Natural killer cell (primary cell): ENCODE results near the gene CAMSAP1. TPM values are rescaled to one million over a fixed set of nuclear protein-coding genes. Genes with fewer than 3 reads are reported as not detected.
"Not testable (repeated sequence)": the region's sequence is repeated elsewhere in the genome, so short reads cannot be mapped to it uniquely, and the experiment has no call there.

ENCODE experiments used
- ATAC-seq, 3 donors: fragments of 150-1000 bp in 2 of 3; fragments of 200-7000 bp in 1 of 3; cut with Tn5 transposase; 1 replicate in 1 of 3; 2 replicates in 2 of 3; pipeline ENCODE4 v1.10.0; 2021; ENCODE audit warnings: mild to moderate bottlenecking in 2 of 3, moderate library complexity in 2 of 3
- DNase-seq, 2 donors: peaks; one replicate each; pipeline versions ENCODE4 v3.0.0 to v3.0.0-alpha.2; 2013 to 2021; ENCODE audit warnings: mixed read lengths in 1 of 2
- H3K27ac ChIP-seq: one replicate; pipeline ENCODE4 v1.5.1; 2013; ENCODE audit warnings: mild to moderate bottlenecking, low read length
- H3K27me3 ChIP-seq: one replicate; pipeline ENCODE4 v1.6.1; 2013; ENCODE audit warnings: low read length; ENCODE audit not compliant: control insufficient read depth, insufficient read depth
- H3K36me3 ChIP-seq: one replicate; pipeline ENCODE4 v1.6.1; 2013; ENCODE audit warnings: low read length; ENCODE audit not compliant: control insufficient read depth, insufficient read depth
- H3K4me1 ChIP-seq: one replicate; pipeline ENCODE4 v1.6.1; 2013; ENCODE audit warnings: low read length; ENCODE audit not compliant: control insufficient read depth, insufficient read depth
- H3K4me3 ChIP-seq: one replicate; pipeline ENCODE4 v1.5.1; 2013; ENCODE audit warnings: low read length
- H3K9me3 ChIP-seq: one replicate; pipeline ENCODE4 v1.6.1; 2013; ENCODE audit warnings: low read length; ENCODE audit not compliant: control insufficient read depth, insufficient read depth
- H3K27ac Mint-ChIP-seq, 2 donors: one replicate each; pipeline ENCODE4 v1.8.0; 2022; ENCODE audit warnings: mild to moderate bottlenecking in 2 of 2, mixed read lengths in 2 of 2, moderate library complexity in 1 of 2
- H3K27me3 Mint-ChIP-seq, 2 donors: one replicate each; pipeline ENCODE4 v1.8.0; 2022; ENCODE audit warnings: low read depth in 2 of 2, mixed read lengths in 2 of 2
- H3K36me3 Mint-ChIP-seq: one replicate; pipeline ENCODE4 v1.8.0; 2022; ENCODE audit warnings: mixed read lengths
- H3K4me1 Mint-ChIP-seq, 2 donors: one replicate each; pipeline ENCODE4 v1.8.0; 2022; ENCODE audit warnings: mixed read lengths in 2 of 2
- H3K4me3 Mint-ChIP-seq: one replicate; pipeline ENCODE4 v1.8.0; 2022; ENCODE audit warnings: mild to moderate bottlenecking, moderate library complexity, mixed read lengths
- H3K9me3 Mint-ChIP-seq, 2 donors: one replicate each; pipeline ENCODE4 v1.8.0; 2022; ENCODE audit warnings: mixed read lengths in 2 of 2
- CTCF ChIP-seq: fragments of 200-600 bp; IDR thresholded peaks from one replicate; pipeline ENCODE4 v1.8.0; 2022; ENCODE audit warnings: antibody characterized with exemption
- WGBS: methylation state at CpG from one replicate; pipeline ENCODE4 v1.1.7; 2013; ENCODE audit warnings: missing lambda C conversion rate; ENCODE audit not compliant: insufficient coverage; 5-methylcytosine and 5-hydroxymethylcytosine counted together
- intact Hi-C: fragments of 100-400 bp; cut with micrococcal nuclease; formaldehyde crosslinking; loops from one replicate; pipeline ENCODE4 v1.14.2; 2022
- total RNA-seq, 4 donors: library from RNA; stranded (reverse); fragments of 120-200 nt in 1 of 4; gene quantifications; one replicate each; pipeline versions ENCODE4 v1.2.3 to v1.2.4, GENCODE V29; 2013 to 2022

CAMSAP1 gene
- total RNA-seq, 3 donors from 2014 or later (not counting 1 experiment from before 2014, with no cell fraction given), result 25.9 to 33.5 (median 28.1) TPM

DNA sequence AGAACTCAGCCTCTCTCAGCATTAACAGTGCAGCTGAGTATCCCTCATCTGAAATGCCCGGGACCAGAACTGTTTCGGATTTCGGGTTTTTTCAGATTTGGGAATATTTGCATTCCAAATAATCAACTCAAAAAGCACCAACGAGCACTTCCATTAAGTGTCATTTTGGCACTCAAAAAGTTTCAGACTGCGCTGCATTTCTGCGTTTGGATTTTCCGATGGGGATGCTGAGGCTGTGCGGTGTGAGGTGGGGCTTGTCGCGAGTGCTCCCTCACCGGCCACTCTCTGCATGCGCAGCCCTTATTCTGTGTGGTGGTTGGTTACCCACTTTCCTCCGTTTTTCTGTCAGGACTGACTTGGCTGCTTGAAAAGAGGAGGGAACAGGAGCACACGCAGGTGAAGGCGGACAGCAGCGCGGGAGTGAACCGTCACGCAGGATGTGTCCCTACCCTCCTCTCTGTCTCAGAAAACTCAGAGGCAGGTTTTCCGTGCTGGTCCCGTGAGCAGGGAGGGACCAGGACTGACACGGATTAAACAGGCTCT lies 45.4 kb upstream of the CAMSAP1 start:
- peaks cover 23% of the 10 kb centered on the region for H3K36me3 ChIP-seq
- Mint-ChIP-seq H3K4me1 (peaks cover 11% of the 10 kb centered on the region in 2 donors), H3K27me3 (no peaks in the 10 kb centered on the region), H3K36me3 (peaks cover 11% of the 10 kb centered on the region), H3K9me3 (no peaks in the 10 kb centered on the region), H3K27ac (no peak overlapping the region), H3K4me3 (no peak overlapping the region)
- H3K9me3 ChIP-seq, result no peaks in the 10 kb centered on the region
- H3K4me1 ChIP-seq, result no peaks in the 10 kb centered on the region
- no peaks in the 10 kb centered on the region for H3K27me3 ChIP-seq
- H3K27ac ChIP-seq, result no peak overlapping the region
- intact Hi-C loops, result no loop called here
- no peak overlapping the region for H3K4me3 ChIP-seq
- TF ChIP-seq CTCF, result no peak
- 93% methylated on average over 22 of the region's 22 CpGs for WGBS
- ATAC-seq (no peak), DNase-seq (no peak)

DNA sequence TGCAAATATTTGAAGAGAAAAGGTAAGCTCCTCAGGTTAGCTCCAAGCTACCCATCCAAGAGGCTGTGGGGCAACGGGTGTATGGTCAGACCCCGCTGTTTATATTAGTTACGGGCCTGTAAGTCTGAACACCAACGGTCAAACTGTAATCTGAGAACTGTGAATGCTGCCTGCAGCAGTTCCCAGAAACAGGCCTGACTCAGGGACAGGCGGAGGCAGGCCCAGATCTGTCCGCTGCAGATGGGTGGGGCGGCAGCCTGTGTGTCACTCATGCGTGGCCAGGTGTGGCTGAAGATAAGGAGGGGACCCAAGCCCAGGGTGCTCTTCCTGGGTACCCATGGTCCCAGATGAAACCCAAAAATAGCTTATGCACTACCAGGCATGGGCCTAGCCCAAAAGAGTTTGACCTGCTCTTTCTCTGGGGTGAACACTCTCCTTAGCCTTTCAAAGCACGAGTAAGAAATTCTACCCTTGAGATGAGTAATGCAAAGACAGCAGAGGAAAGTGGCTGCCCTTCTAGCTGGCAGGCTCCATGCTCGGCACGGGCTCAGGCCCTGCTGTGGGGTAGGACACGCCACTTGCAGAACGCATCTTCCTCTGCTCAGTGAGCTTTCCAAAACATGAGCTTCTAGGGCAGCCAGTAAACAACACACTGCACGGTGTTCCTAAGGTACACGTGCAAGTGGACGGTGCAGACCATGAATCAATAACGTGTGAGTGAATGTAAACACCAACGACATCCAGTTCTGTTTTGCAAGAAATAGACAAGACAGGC lies 44.7 kb upstream of the CAMSAP1 start:
- H3K27me3 Mint-ChIP-seq, result no peaks in the 10 kb centered on the region
- no peak for TF ChIP-seq CTCF
- peaks cover 10 to 11% of the 10 kb centered on the region in 2 donors for H3K4me1 Mint-ChIP-seq
- H3K27ac ChIP-seq, result no peak overlapping the region
- H3K9me3 ChIP-seq, result no peaks in the 10 kb centered on the region
- 96% methylated on average over 18 of the region's 18 CpGs for WGBS
- ATAC-seq (no peak), DNase-seq (no peak)
- no peak overlapping the region for H3K4me3 Mint-ChIP-seq
- H3K4me1 ChIP-seq, result no peaks in the 10 kb centered on the region
- intact Hi-C loops, result no loop called here
- H3K4me3 ChIP-seq, result no peak overlapping the region
- peaks cover 14% of the 10 kb centered on the region for H3K36me3 Mint-ChIP-seq
- H3K27ac Mint-ChIP-seq, result no peak overlapping the region
- no peaks in the 10 kb centered on the region for H3K27me3 ChIP-seq
- H3K36me3 ChIP-seq, result peaks cover 23% of the 10 kb centered on the region
- H3K9me3 Mint-ChIP-seq, result no peaks in the 10 kb centered on the region

DNA sequence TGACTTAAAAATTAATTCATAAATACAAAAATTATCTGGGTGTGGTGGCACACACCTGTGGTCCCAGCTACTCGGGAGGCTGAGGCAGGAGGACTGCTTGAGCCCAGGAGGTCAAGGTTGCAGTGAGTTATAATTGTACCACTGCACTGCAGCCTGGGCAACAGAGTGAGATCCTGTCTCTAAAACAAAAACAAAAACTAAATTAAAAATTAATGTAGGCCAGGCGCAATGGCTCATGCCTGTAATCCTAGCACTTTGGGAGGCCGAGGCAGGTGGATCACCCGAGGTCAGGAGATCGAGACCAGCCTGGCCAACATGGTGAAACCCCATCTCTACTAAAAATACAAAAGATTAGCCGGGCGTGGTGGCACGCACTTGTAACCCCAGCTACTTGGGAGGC lies 44.0 kb upstream of the CAMSAP1 start:
- H3K27ac ChIP-seq, H3K4me3 ChIP-seq, H3K4me1 Mint-ChIP-seq, H3K9me3 Mint-ChIP-seq, H3K4me3 Mint-ChIP-seq, DNase-seq, H3K27me3 Mint-ChIP-seq, intact Hi-C loops, H3K27ac Mint-ChIP-seq, H3K9me3 ChIP-seq, H3K4me1 ChIP-seq, H3K27me3 ChIP-seq, ATAC-seq: not testable (repeated sequence)
- peaks cover 14% of the 10 kb centered on the region for H3K36me3 Mint-ChIP-seq
- H3K36me3 ChIP-seq, result peaks cover 31% of the 10 kb centered on the region
- over 99% methylated on average over 8 of the region's 8 CpGs for WGBS

DNA sequence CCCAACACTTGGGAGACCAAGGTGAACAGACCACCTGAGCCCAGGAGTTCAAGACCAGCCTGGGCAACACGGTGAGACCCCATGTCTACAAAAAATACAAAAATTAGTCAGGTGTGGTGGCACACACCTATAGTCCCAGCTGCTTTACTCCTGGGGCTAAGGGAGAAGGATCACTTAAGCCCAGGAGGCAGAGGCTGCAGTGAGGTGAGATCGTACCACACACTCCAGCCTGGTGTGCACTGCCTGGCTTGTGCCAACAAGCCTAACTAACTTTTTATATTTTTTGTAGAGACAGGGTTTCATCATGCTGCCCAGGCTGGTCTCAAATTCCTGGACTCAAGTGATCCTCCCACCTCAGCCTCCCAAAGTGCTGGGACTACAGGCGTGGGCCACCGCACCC lies 43.5 kb upstream of the CAMSAP1 start:
- H3K4me1 ChIP-seq, H3K4me3 ChIP-seq, H3K27me3 Mint-ChIP-seq, intact Hi-C loops, H3K27ac Mint-ChIP-seq, H3K27me3 ChIP-seq, H3K9me3 ChIP-seq, DNase-seq, ATAC-seq, H3K4me1 Mint-ChIP-seq, H3K27ac ChIP-seq, H3K4me3 Mint-ChIP-seq, H3K9me3 Mint-ChIP-seq: not testable (repeated sequence)
- 100% methylated on average over 3 of the region's 4 CpGs for WGBS
- H3K36me3 ChIP-seq, result peaks cover 35% of the 10 kb centered on the region
- peaks cover 14% of the 10 kb centered on the region for H3K36me3 Mint-ChIP-seq
